GM08714 (cell line): Measurements from ENCODE around the gene ITGB3BP.
"Not testable (repeated sequence)": the region's sequence is repeated elsewhere in the genome, so short reads cannot be mapped to it uniquely, and the experiment has no call there.

ENCODE experiments used
- H3K4me3 ChIP-seq: fragments of 200-500 bp; sonication (Bioruptor generic); 2 replicates; pipeline ENCODE4 v1.5.1; 2014; ENCODE audit warnings: mild to moderate bottlenecking, low read length, inconsistent platforms
- ZNF274 ChIP-seq: IDR thresholded peaks from 2 replicates; pipeline ENCODE4 v1.6.1; 2012; ENCODE audit warnings: mild to moderate bottlenecking, low read depth, low read length

The ITGB3BP gene

DNA sequence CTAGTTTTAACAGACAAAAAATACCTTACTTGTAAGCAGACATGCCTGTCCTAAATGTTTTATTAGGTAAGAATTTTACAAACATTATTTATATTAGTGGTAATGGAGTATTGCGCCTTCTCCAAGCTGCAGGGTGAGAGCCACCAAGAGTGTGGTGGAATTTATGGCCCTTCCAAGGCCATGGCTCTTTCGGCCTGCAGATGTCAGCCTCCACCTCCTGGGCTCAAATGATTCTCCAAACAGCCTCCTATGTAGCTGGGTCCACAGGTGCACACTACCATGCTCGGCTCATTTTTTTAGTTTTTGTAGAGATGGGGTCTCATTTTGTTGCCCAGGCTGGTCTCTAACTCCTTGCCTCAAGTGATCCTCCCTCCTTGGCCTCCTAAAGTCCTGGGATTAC, 56.3 kb downstream of the ITGB3BP start:
- no peak overlapping the region for H3K4me3 ChIP-seq
- TF ChIP-seq ZNF274, result no peak

DNA sequence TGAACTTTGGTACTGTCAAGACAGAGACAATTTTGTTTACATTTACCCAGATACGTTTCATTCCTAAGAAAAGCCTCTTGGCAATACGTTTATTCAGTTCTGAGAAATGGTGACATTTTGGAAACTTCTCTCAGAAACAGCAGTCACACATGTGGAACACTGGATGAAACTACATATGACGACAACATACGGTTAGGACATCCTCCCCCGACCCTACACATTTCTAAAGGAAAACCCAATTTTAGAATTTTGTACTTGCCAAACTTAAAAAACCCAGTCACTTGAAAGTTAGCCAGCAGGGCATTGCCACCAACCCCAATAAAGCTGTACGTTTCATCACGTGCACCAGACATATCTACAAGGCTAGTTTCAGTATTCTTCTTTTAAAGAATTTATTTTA, 56.8 kb downstream of the ITGB3BP start:
- H3K4me3 ChIP-seq, result no peak overlapping the region
- TF ChIP-seq ZNF274, result no peak

GRCh38 chr1:63463248-63463647, 59.8 kb downstream of the ITGB3BP start:
- H3K4me3 ChIP-seq, result no peak overlapping the region
- TF ChIP-seq ZNF274, result no peak

DNA sequence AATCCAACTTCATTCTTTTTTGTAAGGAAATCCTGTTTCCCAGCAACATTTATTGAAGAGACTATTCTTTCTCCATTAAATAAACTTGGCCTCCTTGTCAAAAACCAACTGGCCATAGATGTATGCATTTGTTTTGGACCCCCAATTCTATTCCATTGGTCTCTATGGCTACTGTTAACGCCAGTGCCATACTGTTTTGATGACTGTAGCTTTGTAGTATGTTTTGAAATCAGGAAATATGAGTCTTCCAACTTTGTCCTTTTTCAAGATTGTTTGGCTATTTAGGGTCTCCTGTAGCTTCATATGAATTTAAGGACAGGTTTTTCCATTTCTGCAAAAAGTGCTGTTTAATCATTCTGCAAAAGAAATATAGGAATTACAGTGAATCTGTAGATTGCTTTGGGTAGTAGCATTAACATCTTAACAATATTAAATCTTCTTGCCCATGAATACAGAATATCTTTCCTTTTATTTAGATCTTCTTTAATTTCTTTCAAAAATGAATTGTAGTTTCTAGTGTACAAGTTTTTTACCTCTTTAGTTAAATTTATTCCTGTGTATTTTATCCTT, 61.3 kb downstream of the ITGB3BP start:
- no peak overlapping the region for H3K4me3 ChIP-seq
- TF ChIP-seq ZNF274, result no peak

GRCh38 chr1:63458750-63459149, 64.3 kb downstream of the ITGB3BP start:
- no peak overlapping the region for H3K4me3 ChIP-seq
- TF ChIP-seq ZNF274, result no peak

DNA sequence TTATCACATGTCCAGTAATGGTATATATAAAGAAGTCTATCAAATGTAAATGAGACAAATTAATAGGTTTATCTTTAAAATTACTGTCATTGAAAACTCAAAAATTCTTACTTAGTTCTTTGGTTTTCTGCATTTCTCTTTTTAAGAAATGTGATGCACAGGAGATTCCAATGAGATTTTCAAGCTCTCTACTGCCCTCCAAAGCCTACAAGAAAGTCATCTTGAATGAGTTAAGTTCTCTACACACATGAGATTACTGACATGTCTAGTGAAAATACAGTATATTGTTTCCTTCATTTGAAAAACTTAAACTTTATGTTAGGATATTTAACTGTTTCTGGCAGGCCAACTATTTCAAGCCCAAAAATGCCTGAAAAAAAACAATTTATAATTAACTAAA, 68.8 kb downstream of the ITGB3BP start:
- TF ChIP-seq ZNF274, result no peak

GRCh38 chr1:63453232-63453631, 69.8 kb downstream of the ITGB3BP start:
- H3K4me3 ChIP-seq, result no peak overlapping the region
- no peak for TF ChIP-seq ZNF274

More for the DNA sequence above, 68.8 kb downstream of the ITGB3BP start:
- H3K4me3 ChIP-seq, result no peak overlapping the region

GRCh38 chr1:63450416-63450815, 72.6 kb downstream of the ITGB3BP start:
- no peak for TF ChIP-seq ZNF274
- H3K4me3 ChIP-seq, result no peak overlapping the region

GRCh38 chr1:63448731-63449246, 74.2 kb downstream of the ITGB3BP start:
- H3K4me3 ChIP-seq, result no peak overlapping the region
- no peak for TF ChIP-seq ZNF274

GRCh38 chr1:63442141-63442475, 80.9 kb downstream of the ITGB3BP start:
- no peak overlapping the region for H3K4me3 ChIP-seq
- TF ChIP-seq ZNF274, result no peak

- no peak for TF ChIP-seq ZNF274
- no peak overlapping the region for H3K4me3 ChIP-seq
Observed at GRCh38 chr1:63435161-63435560, 87.9 kb downstream of the ITGB3BP start.

- H3K4me3 ChIP-seq, result no peak overlapping the region
- no peak for TF ChIP-seq ZNF274
Observed at GRCh38 chr1:63429281-63429680, 93.7 kb downstream of the ITGB3BP start.

DNA sequence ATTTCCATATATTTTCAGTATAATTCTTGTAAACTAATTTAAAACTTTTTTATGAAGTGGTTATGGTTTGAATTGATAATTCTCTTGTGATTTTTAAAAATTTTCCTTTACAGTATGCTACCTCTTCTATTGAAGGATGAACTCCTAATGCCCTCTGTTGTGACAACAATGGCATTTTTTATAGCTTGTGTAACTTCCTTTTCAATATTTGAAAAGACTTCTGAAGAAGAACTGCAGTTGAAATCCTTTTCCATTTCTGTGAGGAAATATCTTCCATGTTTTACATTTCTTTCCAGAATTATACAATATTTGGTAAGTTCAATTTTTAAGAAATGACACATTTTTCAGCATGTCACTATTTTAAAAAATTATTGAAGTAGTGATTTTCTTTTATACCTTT, 94.2 kb downstream of the ITGB3BP start:
- TF ChIP-seq ZNF274, result no peak

GRCh38 chr1:63423649-63424048, 99.4 kb downstream of the ITGB3BP start:
- H3K4me3 ChIP-seq, result no peak overlapping the region
- no peak for TF ChIP-seq ZNF274

More for the DNA sequence above, 94.2 kb downstream of the ITGB3BP start:
- no peak overlapping the region for H3K4me3 ChIP-seq

- not testable (repeated sequence) for H3K4me3 ChIP-seq
Observed at GRCh38 chr1:63420746-63421145, 102.3 kb downstream of the ITGB3BP start.

GRCh38 chr1:63418101-63418500, 104.9 kb downstream of the ITGB3BP start:
- H3K4me3 ChIP-seq, result no peak overlapping the region
- TF ChIP-seq ZNF274, result no peak
